Measurements from ENCODE around the gene KCTD1. TPM values are rescaled to one million over a fixed set of nuclear protein-coding genes. Genes with fewer than 3 reads are reported as not detected.

KCTD1 gene
- total and polyA plus RNA-seq, 2 donors from 2014 or later: 48.5 to 83.7 TPM

GRCh38 chr18:26544451-26544850 lies 3.9 kb downstream of the KCTD1 start:
- H3K9ac ChIP-seq (ENCODE audit: low read length in 3 of 3): peak overlapping the region in 2 of 3 donors; percentile 39 to 53
- DNase-seq: peak in 2 of 5 donors; percentile 62 to 64
- H3K4me3 ChIP-seq (ENCODE audit: low read length in 3 of 3): peak overlapping the region; percentile 12 to 67 (median 40)
- TF ChIP-seq CTCF (IDR thresholded peaks at IDR 0.05; ENCODE audit: borderline replicate concordance, extremely low read depth, insufficient read depth): no peak
- no peaks in the 10 kb centered on the region for H3K9me3 ChIP-seq (ENCODE audit: control insufficient read depth in 2 of 3, insufficient read depth in 1 of 3, low read length in 3 of 3)
- FAIRE-seq: no peak
- no peaks in the 10 kb centered on the region for H3K36me3 ChIP-seq (ENCODE audit: control insufficient read depth in 2 of 3, insufficient read depth in 3 of 3, low read length in 3 of 3)
- intact Hi-C loops (cut with DNase I): no loop called here
- no peak overlapping the region for H3K27ac ChIP-seq (ENCODE audit: low read depth in 2 of 2, low read length in 2 of 2)
- no peaks in the 10 kb centered on the region for H3K27me3 ChIP-seq (ENCODE audit: control insufficient read depth, insufficient read depth, low read length)
- H3K4me1 ChIP-seq (ENCODE audit: control insufficient read depth in 2 of 3, insufficient read depth in 2 of 3, low read depth in 1 of 3, low read length in 3 of 3): peaks cover 3 to 36% (median 9%) of the 10 kb centered on the region in 3 donors

- H3K9me3 ChIP-seq (ENCODE audit: control insufficient read depth in 2 of 3, insufficient read depth in 1 of 3, low read length in 3 of 3): no peaks in the 10 kb centered on the region
- peak overlapping the region in 1 of 2 donors; percentile 44 for H3K27ac ChIP-seq (ENCODE audit: low read depth in 2 of 2, low read length in 2 of 2)
- no peak overlapping the region for H3K9ac ChIP-seq (ENCODE audit: low read length in 3 of 3)
- H3K4me1 ChIP-seq (ENCODE audit: control insufficient read depth in 2 of 3, insufficient read depth in 2 of 3, low read depth in 1 of 3, low read length in 3 of 3): peaks cover 3 to 41% (median 10%) of the 10 kb centered on the region in 3 donors
- no peaks in the 10 kb centered on the region for H3K36me3 ChIP-seq (ENCODE audit: control insufficient read depth in 2 of 3, insufficient read depth in 3 of 3, low read length in 3 of 3)
- no peak for TF ChIP-seq CTCF (IDR thresholded peaks at IDR 0.05; ENCODE audit: borderline replicate concordance, extremely low read depth, insufficient read depth)
- H3K27me3 ChIP-seq (ENCODE audit: control insufficient read depth, insufficient read depth, low read length): no peaks in the 10 kb centered on the region
- intact Hi-C loops (cut with DNase I): no loop called here
- DNase-seq (peak in 2 of 5 donors; percentile 60 to 63), FAIRE-seq (no peak)
- H3K4me3 ChIP-seq (ENCODE audit: low read length in 3 of 3): peak overlapping the region in 2 of 3 donors; percentile 11 to 67
Observed at GRCh38 chr18:26543373-26543772, 5.0 kb downstream of the KCTD1 start.

- Histone ChIP-seq H3K27ac (ENCODE audit: low read depth in 2 of 2, low read length in 2 of 2) (no peak overlapping the region), H3K4me1 (ENCODE audit: control insufficient read depth in 2 of 3, insufficient read depth in 2 of 3, low read depth in 1 of 3, low read length in 3 of 3) (peaks cover 3 to 26% (median 4%) of the 10 kb centered on the region in 3 donors), H3K27me3 (ENCODE audit: control insufficient read depth, insufficient read depth, low read length) (no peaks in the 10 kb centered on the region), H3K9me3 (ENCODE audit: control insufficient read depth in 2 of 3, insufficient read depth in 1 of 3, low read length in 3 of 3) (no peaks in the 10 kb centered on the region), H3K4me3 (ENCODE audit: low read length in 3 of 3) (no peak overlapping the region), H3K9ac (ENCODE audit: low read length in 3 of 3) (no peak overlapping the region), H3K36me3 (ENCODE audit: control insufficient read depth in 2 of 3, insufficient read depth in 3 of 3, low read length in 3 of 3) (no peaks in the 10 kb centered on the region)
- FAIRE-seq (no peak), DNase-seq (peak in 3 of 5 donors; percentile 48 to 83 (median 70))
- intact Hi-C loops (cut with DNase I): no loop called here
- no peak for TF ChIP-seq CTCF (IDR thresholded peaks at IDR 0.05; ENCODE audit: borderline replicate concordance, extremely low read depth, insufficient read depth)
Observed at GRCh38 chr18:26540043-26540628, 8.2 kb downstream of the KCTD1 start.

Data from kidney (tissue), 14 donors.